HL-60 (cell line): ENCODE data around the gene CTSW.

Experiments
- GABPA ChIP-seq: IDR thresholded peaks from 2 replicates; pipeline ENCODE4 v1.6.1; 2012; ENCODE audit warnings: low read depth
- POLR2AphosphoS5 ChIP-seq: IDR thresholded peaks from 2 replicates; pipeline ENCODE4 v1.6.1; 2012; ENCODE audit warnings: low read depth
- SPI1 ChIP-seq: IDR thresholded peaks from 2 replicates; pipeline ENCODE4 v1.6.1; 2012; ENCODE audit warnings: low read depth, mild to moderate bottlenecking, borderline replicate concordance
- TF ChIP-seq, protein P1 (sequence below): IDR thresholded peaks from one replicate; pipeline ENCODE4 v1.5.1; 2011; ENCODE audit warnings: low read length, control low read depth, inconsistent platforms; ENCODE audit not compliant: insufficient read depth
- TF ChIP-seq, protein P2 (sequence below): IDR thresholded peaks from 2 replicates; pipeline ENCODE4 v1.6.1; 2012; ENCODE audit warnings: low read depth; ENCODE audit not compliant: insufficient replicate concordance

DNA sequence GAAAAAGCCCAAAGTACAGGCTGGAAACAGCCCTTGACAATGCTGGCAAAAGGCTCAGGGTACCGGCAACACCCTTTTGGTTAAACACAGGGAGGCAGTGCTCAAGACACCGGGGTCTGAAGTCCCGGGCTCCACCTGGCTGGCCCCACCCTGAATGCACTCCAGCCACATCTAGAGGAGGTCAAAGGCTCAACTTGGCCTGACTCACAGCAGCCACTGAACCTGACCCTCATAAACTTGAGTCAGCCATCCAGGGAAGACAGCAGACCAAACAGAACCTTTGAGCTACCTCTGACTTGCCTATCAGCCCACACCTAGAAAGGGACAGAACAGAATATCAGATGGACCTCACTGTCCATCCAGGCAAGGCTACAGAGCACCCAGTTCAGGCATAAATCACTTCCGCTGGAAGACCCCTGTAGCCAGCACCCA, 25.5 kb upstream of the CTSW start:
- TF ChIP-seq, protein P1, sequence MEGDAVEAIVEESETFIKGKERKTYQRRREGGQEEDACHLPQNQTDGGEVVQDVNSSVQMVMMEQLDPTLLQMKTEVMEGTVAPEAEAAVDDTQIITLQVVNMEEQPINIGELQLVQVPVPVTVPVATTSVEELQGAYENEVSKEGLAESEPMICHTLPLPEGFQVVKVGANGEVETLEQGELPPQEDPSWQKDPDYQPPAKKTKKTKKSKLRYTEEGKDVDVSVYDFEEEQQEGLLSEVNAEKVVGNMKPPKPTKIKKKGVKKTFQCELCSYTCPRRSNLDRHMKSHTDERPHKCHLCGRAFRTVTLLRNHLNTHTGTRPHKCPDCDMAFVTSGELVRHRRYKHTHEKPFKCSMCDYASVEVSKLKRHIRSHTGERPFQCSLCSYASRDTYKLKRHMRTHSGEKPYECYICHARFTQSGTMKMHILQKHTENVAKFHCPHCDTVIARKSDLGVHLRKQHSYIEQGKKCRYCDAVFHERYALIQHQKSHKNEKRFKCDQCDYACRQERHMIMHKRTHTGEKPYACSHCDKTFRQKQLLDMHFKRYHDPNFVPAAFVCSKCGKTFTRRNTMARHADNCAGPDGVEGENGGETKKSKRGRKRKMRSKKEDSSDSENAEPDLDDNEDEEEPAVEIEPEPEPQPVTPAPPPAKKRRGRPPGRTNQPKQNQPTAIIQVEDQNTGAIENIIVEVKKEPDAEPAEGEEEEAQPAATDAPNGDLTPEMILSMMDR = no peak
- TF ChIP-seq POLR2AphosphoS5 (no peak), GABPA (no peak), SPI1 (no peak)
- TF ChIP-seq, protein P2, sequence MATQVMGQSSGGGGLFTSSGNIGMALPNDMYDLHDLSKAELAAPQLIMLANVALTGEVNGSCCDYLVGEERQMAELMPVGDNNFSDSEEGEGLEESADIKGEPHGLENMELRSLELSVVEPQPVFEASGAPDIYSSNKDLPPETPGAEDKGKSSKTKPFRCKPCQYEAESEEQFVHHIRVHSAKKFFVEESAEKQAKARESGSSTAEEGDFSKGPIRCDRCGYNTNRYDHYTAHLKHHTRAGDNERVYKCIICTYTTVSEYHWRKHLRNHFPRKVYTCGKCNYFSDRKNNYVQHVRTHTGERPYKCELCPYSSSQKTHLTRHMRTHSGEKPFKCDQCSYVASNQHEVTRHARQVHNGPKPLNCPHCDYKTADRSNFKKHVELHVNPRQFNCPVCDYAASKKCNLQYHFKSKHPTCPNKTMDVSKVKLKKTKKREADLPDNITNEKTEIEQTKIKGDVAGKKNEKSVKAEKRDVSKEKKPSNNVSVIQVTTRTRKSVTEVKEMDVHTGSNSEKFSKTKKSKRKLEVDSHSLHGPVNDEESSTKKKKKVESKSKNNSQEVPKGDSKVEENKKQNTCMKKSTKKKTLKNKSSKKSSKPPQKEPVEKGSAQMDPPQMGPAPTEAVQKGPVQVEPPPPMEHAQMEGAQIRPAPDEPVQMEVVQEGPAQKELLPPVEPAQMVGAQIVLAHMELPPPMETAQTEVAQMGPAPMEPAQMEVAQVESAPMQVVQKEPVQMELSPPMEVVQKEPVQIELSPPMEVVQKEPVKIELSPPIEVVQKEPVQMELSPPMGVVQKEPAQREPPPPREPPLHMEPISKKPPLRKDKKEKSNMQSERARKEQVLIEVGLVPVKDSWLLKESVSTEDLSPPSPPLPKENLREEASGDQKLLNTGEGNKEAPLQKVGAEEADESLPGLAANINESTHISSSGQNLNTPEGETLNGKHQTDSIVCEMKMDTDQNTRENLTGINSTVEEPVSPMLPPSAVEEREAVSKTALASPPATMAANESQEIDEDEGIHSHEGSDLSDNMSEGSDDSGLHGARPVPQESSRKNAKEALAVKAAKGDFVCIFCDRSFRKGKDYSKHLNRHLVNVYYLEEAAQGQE = no peak
